ENCODE results near the gene CDYL. TPM values are rescaled to one million over a fixed set of nuclear protein-coding genes. Genes with fewer than 3 reads are reported as not detected.
"Not testable (repeated sequence)": the region's sequence is repeated elsewhere in the genome, so short reads cannot be mapped to it uniquely, and the experiment has no call there.

The CDYL gene
- total RNA-seq, 1 experiment from 2014 or later, result 13.0 TPM

GRCh38 chr6:4804095-4804494 is 27.9 kb downstream of the CDYL start:
- DNase-seq (ENCODE audit: low read depth), result peak; percentile 43

DNA sequence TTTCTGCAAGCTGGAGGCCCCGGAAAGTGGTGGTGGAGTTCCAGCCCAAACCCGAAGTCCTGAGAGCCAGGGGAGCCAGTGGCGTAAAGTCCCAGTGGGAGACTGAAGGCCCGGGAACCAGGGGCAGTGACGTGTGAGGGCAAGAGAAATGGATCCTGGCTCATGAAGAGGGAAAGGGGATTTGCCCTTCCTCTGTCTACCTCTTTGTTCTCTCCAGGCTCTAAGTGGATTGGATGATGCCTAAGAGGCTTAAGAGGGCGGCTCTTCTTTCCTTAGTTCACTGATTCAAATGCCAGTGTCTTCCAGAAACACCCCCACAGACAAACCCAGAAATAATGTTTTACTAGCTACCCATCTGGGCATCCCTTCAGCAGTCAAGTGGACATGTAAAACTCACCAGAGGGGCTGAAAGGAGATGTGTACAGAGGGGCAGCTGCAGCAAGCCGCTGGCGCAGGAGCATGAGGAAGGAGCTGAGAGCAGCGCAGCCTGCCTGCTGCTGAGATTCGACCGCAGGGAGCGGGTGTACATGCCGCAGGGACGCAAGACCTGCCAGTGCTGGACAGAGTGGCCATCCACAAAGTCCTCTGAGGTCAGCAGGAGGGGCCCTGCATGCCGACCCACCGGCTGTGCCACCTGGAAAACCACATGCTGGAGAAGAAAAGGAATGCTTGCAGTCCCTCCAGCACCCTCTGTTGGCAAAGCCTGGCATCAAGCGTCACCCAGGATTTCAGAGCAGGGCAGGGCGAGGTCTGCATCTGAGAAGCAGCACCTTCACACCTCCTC is 29.5 kb downstream of the CDYL start:
- no peak for DNase-seq (ENCODE audit: low read depth)

- no peak for DNase-seq (ENCODE audit: low read depth)
Observed at GRCh38 chr6:4806337-4806725, 30.1 kb downstream of the CDYL start.

DNA sequence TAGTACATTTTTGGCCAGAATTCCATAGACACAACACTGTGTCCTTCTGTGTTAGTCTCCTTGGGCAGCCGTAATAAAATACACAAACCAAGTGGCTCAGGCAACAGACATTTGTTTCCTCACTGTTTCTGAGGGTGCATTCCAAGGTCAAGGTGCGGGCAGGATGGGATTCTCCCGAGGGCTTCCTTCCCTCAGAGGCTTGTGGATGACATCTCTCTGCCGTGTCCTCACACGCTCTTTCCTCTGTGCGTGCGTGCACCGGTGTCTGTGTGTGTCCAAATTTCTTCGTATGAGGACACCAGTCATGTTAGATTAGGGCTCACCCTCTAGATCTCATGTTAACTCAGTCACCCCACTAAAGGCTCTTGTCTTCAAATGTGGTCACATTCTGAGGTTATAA is 30.6 kb downstream of the CDYL start:
- DNase-seq (ENCODE audit: low read depth), result no peak

DNA sequence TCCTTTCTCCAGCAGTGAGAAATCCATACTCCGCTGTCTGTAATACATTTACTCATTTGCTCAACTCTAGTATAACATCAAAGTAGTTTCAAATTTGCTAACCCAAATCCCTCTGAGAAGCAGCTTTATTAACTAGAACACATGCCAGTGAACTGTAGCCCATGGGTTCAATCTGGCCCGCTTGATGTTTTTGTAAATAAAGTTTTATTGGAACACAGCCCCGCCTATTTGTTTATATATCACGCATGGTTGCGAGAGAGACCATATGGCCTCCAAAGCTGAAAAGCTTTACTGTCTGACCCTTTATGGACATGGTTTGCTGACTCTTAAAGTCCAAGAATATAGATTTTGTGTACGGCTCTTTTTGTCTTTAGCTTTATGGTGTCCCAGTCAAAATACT is 32.2 kb downstream of the CDYL start:
- no peak for DNase-seq (ENCODE audit: low read depth)

DNA sequence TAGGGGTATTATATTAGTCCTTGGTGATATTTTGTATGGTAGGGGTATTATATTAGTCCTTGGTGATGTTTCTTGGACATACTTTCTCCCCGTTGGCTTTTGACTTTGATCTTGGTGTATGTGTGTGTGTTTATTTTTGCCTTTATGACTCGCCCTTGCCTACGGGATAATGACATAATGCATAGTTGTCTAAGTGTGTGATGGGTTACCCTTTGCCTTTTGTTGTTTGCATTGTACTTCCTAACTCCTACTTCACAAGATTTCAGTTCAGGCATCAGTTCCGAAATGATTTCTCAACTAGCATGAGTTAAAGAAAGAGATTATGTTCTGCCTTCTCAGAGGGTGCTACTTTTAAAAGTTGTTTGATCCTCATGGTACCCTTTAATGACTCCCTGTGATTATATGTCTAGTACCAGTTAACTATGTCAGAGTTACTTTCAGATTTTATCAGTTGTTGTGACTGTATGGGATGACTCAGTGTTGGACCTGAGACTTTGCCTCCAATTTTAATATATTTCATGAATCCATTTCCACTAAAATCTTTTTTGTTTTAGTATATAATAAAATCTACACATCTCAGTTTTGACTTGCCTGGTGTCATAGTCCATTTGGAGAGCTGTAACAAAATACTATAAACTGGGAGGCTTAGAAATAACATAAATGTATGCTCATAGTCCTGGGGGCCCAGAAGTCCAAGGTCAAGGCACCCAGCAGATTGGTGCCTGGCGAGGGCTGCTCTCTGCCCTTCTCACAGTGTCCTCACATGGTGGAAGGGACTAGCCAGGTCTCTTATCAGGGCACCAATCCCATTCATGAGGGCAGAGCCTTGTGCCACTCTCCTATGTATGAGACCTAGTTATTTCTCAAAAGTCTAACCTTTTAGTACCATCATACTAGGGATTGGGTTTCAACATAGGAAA is 34.1 kb downstream of the CDYL start:
- peak; percentile 46 for DNase-seq (ENCODE audit: low read depth)

DNA sequence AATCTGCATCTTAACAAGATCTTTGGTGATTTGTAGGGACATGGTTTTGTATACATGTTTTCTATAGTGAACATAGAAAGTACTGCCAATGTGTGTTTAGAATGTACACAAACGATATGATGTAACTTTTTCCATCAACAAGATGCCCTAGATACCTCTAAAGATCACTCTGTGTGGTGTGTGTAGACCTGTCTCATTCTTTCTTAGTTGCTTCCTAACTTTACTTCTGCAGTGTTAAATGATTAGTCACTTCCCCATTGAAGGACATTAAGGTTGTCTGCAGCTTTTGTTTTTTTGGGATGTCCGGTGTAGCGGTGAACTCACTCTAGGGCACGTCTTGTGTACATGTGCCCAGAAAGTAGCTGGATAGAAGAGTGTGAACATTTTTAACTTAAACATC is 35.9 kb downstream of the CDYL start:
- no peak for DNase-seq (ENCODE audit: low read depth)

- no peak for DNase-seq (ENCODE audit: low read depth)
Observed at GRCh38 chr6:4813055-4813454, 36.9 kb downstream of the CDYL start.

GRCh38 chr6:4814212-4814611 is 38.0 kb downstream of the CDYL start:
- no peak for DNase-seq (ENCODE audit: low read depth)

DNA sequence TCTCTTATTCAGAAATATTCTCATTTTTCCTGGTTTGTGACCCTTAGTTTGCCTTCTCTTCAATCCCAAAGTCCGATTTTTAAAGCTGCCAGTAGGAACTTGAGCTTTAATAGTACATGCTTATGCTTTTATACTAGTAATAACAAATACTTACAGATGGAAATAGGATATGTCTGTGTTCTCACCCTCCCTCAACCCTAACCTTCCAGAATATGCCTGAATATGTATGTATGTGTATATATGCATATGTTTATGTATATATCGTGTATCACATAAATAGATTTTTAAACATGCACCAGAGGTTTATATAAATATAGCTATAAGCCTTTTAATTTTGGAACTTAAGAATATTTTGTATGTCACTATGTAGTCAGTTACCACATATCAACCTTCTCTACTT is 38.8 kb downstream of the CDYL start:
- DNase-seq (ENCODE audit: low read depth), result no peak

DNA sequence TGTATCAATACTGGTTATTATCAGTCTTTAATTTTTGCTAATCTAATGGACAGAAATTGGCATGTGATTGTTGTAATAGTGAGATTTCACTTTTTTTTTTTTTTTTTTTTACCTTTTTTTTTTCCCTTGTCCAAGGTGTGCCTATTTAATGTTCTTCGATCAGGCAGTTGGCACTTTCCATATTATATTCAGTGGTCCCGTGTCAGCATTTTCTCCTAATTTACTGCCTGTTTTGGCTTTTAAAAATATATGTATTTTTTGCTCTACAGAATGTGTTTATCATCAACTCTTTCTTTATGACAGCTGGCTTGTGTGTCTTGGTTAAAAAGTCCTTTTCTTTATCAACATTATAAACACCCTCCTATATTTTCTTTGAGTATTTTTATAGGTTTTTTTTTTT is 39.4 kb downstream of the CDYL start:
- no peak for DNase-seq (ENCODE audit: low read depth)

GRCh38 chr6:4816904-4817303 is 40.7 kb downstream of the CDYL start:
- DNase-seq (ENCODE audit: low read depth), result no peak

DNA sequence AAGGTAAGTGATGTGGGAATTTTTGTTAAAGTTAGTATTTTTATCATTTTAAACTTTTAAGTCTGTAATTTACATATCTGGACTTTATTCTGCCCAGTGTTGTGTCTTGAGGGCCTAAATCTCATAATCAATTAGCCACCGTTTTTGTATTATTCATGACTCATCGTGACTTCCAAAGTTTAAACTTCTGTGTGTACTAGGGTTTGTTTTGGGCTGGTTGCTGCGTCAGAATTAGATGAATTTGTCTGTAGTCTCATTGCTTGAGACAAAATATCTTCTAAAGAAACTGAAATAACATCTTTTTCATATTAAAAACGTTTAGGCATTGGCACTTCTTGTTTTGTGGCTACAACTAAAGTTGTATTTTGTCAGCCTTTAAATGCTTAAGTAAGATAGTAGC is 41.3 kb downstream of the CDYL start:
- no peak for DNase-seq (ENCODE audit: low read depth)

DNA sequence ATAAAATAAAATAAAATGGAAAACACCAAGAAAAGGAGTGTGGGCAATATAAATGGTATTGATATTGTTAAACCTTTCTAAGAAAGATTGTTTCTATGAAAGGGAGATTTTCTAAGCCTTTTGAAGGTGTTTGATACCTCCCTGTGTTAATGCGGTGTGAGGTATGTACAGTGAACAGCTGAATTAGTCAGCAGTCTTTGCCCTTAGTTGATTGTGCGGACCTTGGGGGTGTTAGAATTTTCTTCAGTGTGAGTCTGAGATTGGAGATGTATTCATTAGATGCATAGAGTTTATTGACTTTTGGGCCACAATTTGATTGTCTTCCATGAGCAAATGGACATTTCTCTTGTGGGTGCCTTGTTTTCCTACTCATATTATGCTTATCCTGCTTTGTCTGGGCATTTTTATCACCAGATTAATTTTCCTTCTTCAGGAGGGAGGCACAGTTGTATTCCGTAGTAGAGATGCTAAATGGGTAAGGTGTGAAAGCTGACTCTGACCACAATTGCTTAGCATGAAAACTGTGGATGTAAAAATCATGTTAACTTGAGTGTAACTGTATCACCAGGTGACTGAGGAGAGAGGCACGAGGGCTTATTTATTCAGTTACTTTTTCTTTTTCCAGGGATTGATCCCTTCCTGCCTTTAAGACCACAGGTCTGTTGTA is 42.2 kb downstream of the CDYL start:
- no peak for DNase-seq (ENCODE audit: low read depth)

GRCh38 chr6:4819706-4820283 is 43.6 kb downstream of the CDYL start:
- no peak for DNase-seq (ENCODE audit: low read depth)

GRCh38 chr6:4820704-4821276 is 44.6 kb downstream of the CDYL start:
- no peak for DNase-seq (ENCODE audit: low read depth)

DNA sequence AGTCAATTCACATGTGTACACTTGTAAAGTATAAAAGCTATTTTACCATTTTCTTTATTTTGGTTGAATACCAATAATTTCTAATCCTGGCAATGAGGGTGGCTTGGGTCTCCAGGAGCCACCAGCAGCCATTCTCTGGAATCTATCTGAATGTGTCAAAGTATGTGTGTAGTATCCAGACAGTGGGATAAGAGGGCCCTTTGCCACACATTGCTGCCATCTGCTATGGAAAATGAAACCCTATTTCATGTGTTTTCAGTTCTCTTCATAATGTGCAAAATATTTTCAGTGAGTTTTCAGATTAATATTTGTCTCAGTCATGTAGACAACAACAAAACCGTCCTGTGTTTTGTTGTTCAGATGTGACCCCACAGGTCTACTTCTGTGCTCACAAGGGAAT is 46.3 kb downstream of the CDYL start:
- no peak for DNase-seq (ENCODE audit: low read depth)

DNA sequence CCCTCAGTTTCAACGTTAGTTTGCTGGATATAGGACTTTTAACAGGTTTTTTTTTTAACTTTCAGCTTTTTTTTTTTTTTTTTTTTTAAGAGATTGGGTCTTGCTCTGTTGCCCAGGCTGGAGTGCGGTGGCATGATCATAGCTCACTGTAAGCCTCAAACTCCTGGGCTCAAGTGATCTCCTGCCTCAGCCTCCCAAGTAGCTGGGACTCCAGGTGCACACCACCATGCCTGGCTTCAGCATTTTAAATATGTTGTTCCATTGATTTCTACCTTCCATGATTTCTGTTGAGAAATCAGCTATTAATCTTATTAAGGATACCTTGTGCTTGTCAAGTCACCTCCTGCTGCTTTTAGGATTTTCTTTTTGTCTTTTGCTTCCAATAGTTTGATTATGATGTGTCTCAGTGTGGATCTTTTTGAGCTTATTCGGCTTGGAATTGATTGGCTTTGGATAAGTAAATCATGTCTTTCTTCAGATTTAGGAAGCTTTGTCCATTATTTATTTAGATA is 52.0 kb downstream of the CDYL start:
- DNase-seq (ENCODE audit: low read depth), result no peak

DNA sequence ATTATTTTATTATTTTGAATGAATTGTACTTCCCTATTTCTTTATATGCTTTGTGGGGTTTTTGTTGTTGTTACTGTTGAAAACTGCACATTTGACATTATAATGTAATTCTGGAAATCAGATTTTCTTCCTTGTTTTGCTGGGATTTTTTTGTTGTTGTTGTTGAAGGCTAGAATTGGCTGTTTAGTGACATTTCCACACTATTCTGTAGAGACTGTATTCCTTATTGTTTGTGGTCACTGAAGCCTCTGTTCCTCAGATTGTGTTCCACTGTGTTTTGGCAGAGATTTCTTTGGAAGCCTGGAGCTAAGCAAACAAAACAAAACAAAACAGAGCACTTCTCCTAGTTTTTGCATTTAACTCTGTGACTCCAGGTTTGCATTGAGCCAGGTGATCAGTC is 52.9 kb downstream of the CDYL start:
- no peak for DNase-seq (ENCODE audit: low read depth)

GRCh38 chr6:4835540-4835939 is 59.3 kb downstream of the CDYL start:
- not testable (repeated sequence) for DNase-seq (ENCODE audit: low read depth)

- DNase-seq (ENCODE audit: low read depth), result no peak
Observed at GRCh38 chr6:4840169-4840568, 64.0 kb downstream of the CDYL start.
